ENCODE measurements around the gene MRTFA. TPM values are rescaled to one million over a fixed set of nuclear protein-coding genes. Genes with fewer than 3 reads are reported as not detected.

The MRTFA gene
- total RNA-seq, 2 donors from 2014 or later, result 71.0 to 104 TPM

- no peaks in the 10 kb centered on the region for H3K27me3 ChIP-seq (replicated peaks; ENCODE audit: insufficient read depth)
- 79% methylated on average over 7 of the region's 7 CpGs for WGBS
- intact Hi-C loops (cut with DNase I), result loop anchor here (5.0 kb wide), 1 partner anchor 43 kb away; no protein-coding TSS in a partner anchor
- H3K27ac ChIP-seq, result no peak overlapping the region
- TF ChIP-seq CTCF (IDR thresholded peaks at IDR 0.05) (no peak), POLR2A (IDR thresholded peaks at IDR 0.05) (no peak), POLR2AphosphoS5 (IDR thresholded peaks at IDR 0.05) (no peak)
- DNase-seq (ENCODE audit: low spot score), result no peak
- no peaks in the 10 kb centered on the region for H3K4me1 ChIP-seq (replicated peaks)
- no peaks in the 10 kb centered on the region for H3K36me3 ChIP-seq
- H3K4me3 ChIP-seq, result no peak overlapping the region
- H3K9me3 ChIP-seq, result no peaks in the 10 kb centered on the region
These were observed 151.4 kb downstream of the MRTFA start for GRCh38 chr22:40484906-40485669.

GRCh38 chr22:40482886-40483285 lies 153.6 kb downstream of the MRTFA start:
- 91% methylated on average over 5 of the region's 5 CpGs for WGBS
- no peaks in the 10 kb centered on the region for H3K36me3 ChIP-seq
- intact Hi-C loops (cut with DNase I), result no loop called here
- no peaks in the 10 kb centered on the region for H3K27me3 ChIP-seq (replicated peaks; ENCODE audit: insufficient read depth)
- H3K4me1 ChIP-seq (replicated peaks), result no peaks in the 10 kb centered on the region
- H3K4me3 ChIP-seq, result no peak overlapping the region
- no peak for DNase-seq (ENCODE audit: low spot score)
- H3K27ac ChIP-seq, result no peak overlapping the region
- TF ChIP-seq CTCF (IDR thresholded peaks at IDR 0.05), result no peak
- no peak for TF ChIP-seq POLR2A (IDR thresholded peaks at IDR 0.05)
- TF ChIP-seq POLR2AphosphoS5 (IDR thresholded peaks at IDR 0.05), result no peak
- no peaks in the 10 kb centered on the region for H3K9me3 ChIP-seq

- Histone ChIP-seq H3K4me1 (replicated peaks) (no peaks in the 10 kb centered on the region), H3K27ac (no peak overlapping the region), H3K9me3 (no peaks in the 10 kb centered on the region), H3K4me3 (no peak overlapping the region), H3K27me3 (replicated peaks; ENCODE audit: insufficient read depth) (no peaks in the 10 kb centered on the region), H3K36me3 (no peaks in the 10 kb centered on the region)
- DNase-seq (ENCODE audit: low spot score), result no peak
- intact Hi-C loops (cut with DNase I), result no loop called here
- TF ChIP-seq CTCF (IDR thresholded peaks at IDR 0.05), result no peak
- TF ChIP-seq POLR2AphosphoS5 (IDR thresholded peaks at IDR 0.05), result no peak
- TF ChIP-seq POLR2A (IDR thresholded peaks at IDR 0.05), result no peak
These were observed 154.1 kb downstream of the MRTFA start for GRCh38 chr22:40482391-40482790.

- H3K36me3 ChIP-seq, result no peaks in the 10 kb centered on the region
- WGBS, result 80% methylated on average over 5 of the region's 5 CpGs
- H3K9me3 ChIP-seq, result no peaks in the 10 kb centered on the region
- no peak overlapping the region for H3K4me3 ChIP-seq
- TF ChIP-seq POLR2AphosphoS5 (IDR thresholded peaks at IDR 0.05) (no peak), CTCF (IDR thresholded peaks at IDR 0.05) (no peak), POLR2A (IDR thresholded peaks at IDR 0.05) (no peak)
- no peaks in the 10 kb centered on the region for H3K4me1 ChIP-seq (replicated peaks)
- intact Hi-C loops (cut with DNase I), result no loop called here
- no peak overlapping the region for H3K27ac ChIP-seq
- H3K27me3 ChIP-seq (replicated peaks; ENCODE audit: insufficient read depth), result no peaks in the 10 kb centered on the region
- no peak for DNase-seq (ENCODE audit: low spot score)
These were observed 155.5 kb downstream of the MRTFA start for GRCh38 chr22:40480996-40481395.

- Histone ChIP-seq H3K4me1 (replicated peaks) (no peaks in the 10 kb centered on the region), H3K27ac (no peak overlapping the region), H3K4me3 (no peak overlapping the region), H3K36me3 (no peaks in the 10 kb centered on the region), H3K27me3 (replicated peaks; ENCODE audit: insufficient read depth) (no peaks in the 10 kb centered on the region), H3K9me3 (no peaks in the 10 kb centered on the region)
- TF ChIP-seq CTCF (IDR thresholded peaks at IDR 0.05) (no peak), POLR2AphosphoS5 (IDR thresholded peaks at IDR 0.05) (no peak)
- 84% methylated on average over 2 of the region's 2 CpGs for WGBS
- no peak for DNase-seq (ENCODE audit: low spot score)
- intact Hi-C loops (cut with DNase I), result no loop called here
These were observed 156.5 kb downstream of the MRTFA start for GRCh38 chr22:40479887-40480538.

Measured in prostate gland (tissue), 2 donors.